WTC11 (cell line): ENCODE measurements around the gene ADAM8. TPM values are rescaled to one million over a fixed set of nuclear protein-coding genes. Genes with fewer than 3 reads are reported as not detected.

Source experiments
- ATAC-seq: fragments of 200-7000 bp; cut with Tn5 transposase; 2 replicates; pipeline ENCODE4 v1.10.0; 2021; ENCODE audit warnings: mild to moderate bottlenecking, moderate library complexity
- CTCF ChIA-PET: fragments of 300-600 bp; sonication (Branson Sonifier 250); formaldehyde crosslinking; loops from one replicate; lab custom pipeline; 2021; ENCODE audit warnings: antibody characterized with exemption; lab: Charles Lee
- POLR2A ChIA-PET: fragments of 350-600 bp; sonication (Branson Sonifier 250); formaldehyde crosslinking; loops from one replicate; lab custom pipeline; 2021; ENCODE audit warnings: antibody characterized with exemption; lab: Charles Lee
- DNase-seq: peaks from one replicate; pipeline ENCODE4 v3.0.0; 2021; ENCODE audit warnings: low spot score
- H3K27ac Mint-ChIP-seq: 2 replicates; pipeline ENCODE4 v1.8.0; 2021; ENCODE audit warnings: mixed read lengths
- H3K27me3 Mint-ChIP-seq: 2 replicates; pipeline ENCODE4 v1.8.0; 2021; ENCODE audit warnings: low read depth, mild to moderate bottlenecking, moderate library complexity, mixed read lengths
- H3K36me3 Mint-ChIP-seq: 2 replicates; pipeline ENCODE4 v1.8.0; 2021; ENCODE audit warnings: mixed read lengths
- H3K4me1 Mint-ChIP-seq: 2 replicates; pipeline ENCODE4 v1.8.0; 2022; ENCODE audit warnings: mixed read lengths
- H3K4me3 Mint-ChIP-seq: 2 replicates; pipeline ENCODE4 v1.8.0; 2021; ENCODE audit warnings: mild to moderate bottlenecking, moderate library complexity, mixed read lengths
- H3K9me3 Mint-ChIP-seq: 2 replicates; pipeline ENCODE4 v1.8.0; 2021; ENCODE audit warnings: mixed read lengths
- CREB1 ChIP-seq: sonication (generic); formaldehyde crosslinking; IDR thresholded peaks from 2 replicates; pipeline ENCODE4 v1.8.0; 2023; ENCODE audit warnings: mild to moderate bottlenecking, missing genetic modification reagents
- ETV6 ChIP-seq: sonication (generic); formaldehyde crosslinking; IDR thresholded peaks from 2 replicates; pipeline ENCODE4 v1.8.1; 2022; ENCODE audit warnings: mild to moderate bottlenecking, missing genetic modification reagents
- HMGA2 ChIP-seq: fragments of 250-450 bp; sonication (Bioruptor Pico); IDR thresholded peaks from 2 replicates; pipeline ENCODE4 v1.4.0; 2021; ENCODE audit warnings: mild to moderate bottlenecking, moderate library complexity
- JAZF1 ChIP-seq: fragments of 250-450 bp; sonication (Bioruptor Pico); IDR thresholded peaks from 2 replicates; pipeline ENCODE4 v1.9.0; 2021; ENCODE audit warnings: moderate library complexity, mild to moderate bottlenecking, inconsistent platforms
- JUN ChIP-seq: sonication (generic); formaldehyde crosslinking; IDR thresholded peaks from 2 replicates; pipeline ENCODE4 v1.8.0; 2023; ENCODE audit warnings: mild to moderate bottlenecking, missing genetic modification reagents
- NR2C2 ChIP-seq: sonication (generic); formaldehyde crosslinking; IDR thresholded peaks from 2 replicates; pipeline ENCODE4 v1.8.0; 2022; ENCODE audit warnings: mild to moderate bottlenecking, missing genetic modification reagents
- ZNF219 ChIP-seq: sonication (generic); formaldehyde crosslinking; IDR thresholded peaks from 2 replicates; pipeline ENCODE4 v1.8.0; 2023; ENCODE audit warnings: missing genetic modification reagents, mild to moderate bottlenecking, borderline replicate concordance
- ZNF416 ChIP-seq: fragments of 250-450 bp; sonication (Bioruptor Pico); IDR thresholded peaks from 2 replicates; pipeline ENCODE4 v1.9.0; 2021; ENCODE audit warnings: mild to moderate bottlenecking, inconsistent platforms
- total RNA-seq: library from RNA; stranded (reverse); gene quantifications from 3 replicates; pipeline ENCODE4 v1.2.3, GENCODE V29; 2021
- TF ChIP-seq, protein P1 (sequence below): sonication (generic); formaldehyde crosslinking; IDR thresholded peaks from 2 replicates; pipeline ENCODE4 v1.8.1; 2023; ENCODE audit warnings: mild to moderate bottlenecking, missing genetic modification reagents, moderate library complexity
- TF ChIP-seq, protein P2 (sequence below): sonication (generic); formaldehyde crosslinking; IDR thresholded peaks from 2 replicates; pipeline ENCODE4 v1.8.1; 2023; ENCODE audit warnings: mild to moderate bottlenecking, missing genetic modification reagents, borderline replicate concordance
- TF ChIP-seq, protein P3 (sequence below): sonication (generic); formaldehyde crosslinking; IDR thresholded peaks from 2 replicates; pipeline ENCODE4 v1.8.0; 2023; ENCODE audit warnings: mild to moderate bottlenecking, missing genetic modification reagents
- TF ChIP-seq, protein P4 (sequence below): sonication (generic); formaldehyde crosslinking; IDR thresholded peaks from 2 replicates; pipeline ENCODE4 v1.8.1; 2023; ENCODE audit warnings: mild to moderate bottlenecking, missing genetic modification reagents
- TF ChIP-seq, protein P5 (sequence below): sonication (generic); formaldehyde crosslinking; IDR thresholded peaks from 2 replicates; pipeline ENCODE4 v1.8.0; 2022; ENCODE audit warnings: missing genetic modification reagents
- TF ChIP-seq, protein P6 (sequence below): fragments of 250-450 bp; sonication (Bioruptor Pico); IDR thresholded peaks from 2 replicates; pipeline ENCODE4 v1.9.0; 2021; ENCODE audit warnings: mild to moderate bottlenecking
- TF ChIP-seq, protein P7 (sequence below): sonication (generic); formaldehyde crosslinking; IDR thresholded peaks from 2 replicates; pipeline ENCODE4 v1.8.1; 2023; ENCODE audit warnings: mild to moderate bottlenecking, missing genetic modification reagents
- TF ChIP-seq, protein P8 (sequence below): fragments of 250-450 bp; sonication (Bioruptor Pico); IDR thresholded peaks from 2 replicates; pipeline ENCODE4 v1.8.0; 2021; ENCODE audit warnings: mild to moderate bottlenecking

The ADAM8 gene
- total RNA-seq, 1 experiment from 2014 or later: 7.2 TPM

DNA sequence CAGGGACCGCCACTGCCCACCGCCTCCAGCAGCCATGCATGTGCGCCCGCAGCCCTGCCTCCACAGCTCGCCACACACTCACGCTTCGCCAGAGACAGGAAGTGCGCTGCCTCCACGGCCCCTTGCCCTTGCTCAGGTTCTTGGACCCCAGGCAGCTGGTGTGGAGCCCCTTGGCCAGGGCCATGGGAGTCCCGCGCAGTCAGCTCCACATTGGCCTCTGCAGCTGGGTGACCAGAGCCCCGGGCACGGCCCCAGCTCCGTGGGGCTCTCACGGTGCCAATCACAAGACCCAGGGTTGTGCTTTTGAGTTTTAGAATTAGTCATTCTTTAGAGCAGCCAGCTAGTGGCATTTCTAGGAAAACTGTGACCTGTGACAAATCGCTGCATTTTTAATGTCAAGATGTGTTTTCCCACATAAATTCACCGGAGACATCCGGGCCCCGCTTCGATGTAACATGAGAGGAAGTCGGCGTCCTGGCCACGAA lies 50.9 kb downstream of the ADAM8 start:
- Mint-ChIP-seq H3K36me3 (peaks cover 2% of the 10 kb centered on the region; the same call in 1 of the 2 replicates), H3K4me3 (no peak overlapping the region), H3K9me3 (no peaks in the 10 kb centered on the region), H3K27ac (peak overlapping the region; percentile 91), H3K27me3 (peaks cover 18% of the 10 kb centered on the region), H3K4me1 (peaks cover 34% of the 10 kb centered on the region)
- TF ChIP-seq ZNF416 (CRISPR knock-in tag) (no peak), HMGA2 (CRISPR knock-in tag) (no peak)
- TF ChIP-seq, protein P1, sequence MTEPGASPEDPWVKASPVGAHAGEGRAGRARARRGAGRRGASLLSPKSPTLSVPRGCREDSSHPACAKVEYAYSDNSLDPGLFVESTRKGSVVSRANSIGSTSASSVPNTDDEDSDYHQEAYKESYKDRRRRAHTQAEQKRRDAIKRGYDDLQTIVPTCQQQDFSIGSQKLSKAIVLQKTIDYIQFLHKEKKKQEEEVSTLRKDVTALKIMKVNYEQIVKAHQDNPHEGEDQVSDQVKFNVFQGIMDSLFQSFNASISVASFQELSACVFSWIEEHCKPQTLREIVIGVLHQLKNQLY (CRISPR knock-in tag): no peak
- TF ChIP-seq, protein P2, sequence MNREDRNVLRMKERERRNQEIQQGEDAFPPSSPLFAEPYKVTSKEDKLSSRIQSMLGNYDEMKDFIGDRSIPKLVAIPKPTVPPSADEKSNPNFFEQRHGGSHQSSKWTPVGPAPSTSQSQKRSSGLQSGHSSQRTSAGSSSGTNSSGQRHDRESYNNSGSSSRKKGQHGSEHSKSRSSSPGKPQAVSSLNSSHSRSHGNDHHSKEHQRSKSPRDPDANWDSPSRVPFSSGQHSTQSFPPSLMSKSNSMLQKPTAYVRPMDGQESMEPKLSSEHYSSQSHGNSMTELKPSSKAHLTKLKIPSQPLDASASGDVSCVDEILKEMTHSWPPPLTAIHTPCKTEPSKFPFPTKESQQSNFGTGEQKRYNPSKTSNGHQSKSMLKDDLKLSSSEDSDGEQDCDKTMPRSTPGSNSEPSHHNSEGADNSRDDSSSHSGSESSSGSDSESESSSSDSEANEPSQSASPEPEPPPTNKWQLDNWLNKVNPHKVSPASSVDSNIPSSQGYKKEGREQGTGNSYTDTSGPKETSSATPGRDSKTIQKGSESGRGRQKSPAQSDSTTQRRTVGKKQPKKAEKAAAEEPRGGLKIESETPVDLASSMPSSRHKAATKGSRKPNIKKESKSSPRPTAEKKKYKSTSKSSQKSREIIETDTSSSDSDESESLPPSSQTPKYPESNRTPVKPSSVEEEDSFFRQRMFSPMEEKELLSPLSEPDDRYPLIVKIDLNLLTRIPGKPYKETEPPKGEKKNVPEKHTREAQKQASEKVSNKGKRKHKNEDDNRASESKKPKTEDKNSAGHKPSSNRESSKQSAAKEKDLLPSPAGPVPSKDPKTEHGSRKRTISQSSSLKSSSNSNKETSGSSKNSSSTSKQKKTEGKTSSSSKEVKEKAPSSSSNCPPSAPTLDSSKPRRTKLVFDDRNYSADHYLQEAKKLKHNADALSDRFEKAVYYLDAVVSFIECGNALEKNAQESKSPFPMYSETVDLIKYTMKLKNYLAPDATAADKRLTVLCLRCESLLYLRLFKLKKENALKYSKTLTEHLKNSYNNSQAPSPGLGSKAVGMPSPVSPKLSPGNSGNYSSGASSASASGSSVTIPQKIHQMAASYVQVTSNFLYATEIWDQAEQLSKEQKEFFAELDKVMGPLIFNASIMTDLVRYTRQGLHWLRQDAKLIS: no peak
- no peak for DNase-seq
- ATAC-seq: no peak
- CTCF ChIA-PET: interaction anchor here (1.2 kb wide), 1 partner anchor 117 kb away, joined by 3 read pairs; no protein-coding TSS in a partner anchor
- POLR2A ChIA-PET: no interaction called here

DNA sequence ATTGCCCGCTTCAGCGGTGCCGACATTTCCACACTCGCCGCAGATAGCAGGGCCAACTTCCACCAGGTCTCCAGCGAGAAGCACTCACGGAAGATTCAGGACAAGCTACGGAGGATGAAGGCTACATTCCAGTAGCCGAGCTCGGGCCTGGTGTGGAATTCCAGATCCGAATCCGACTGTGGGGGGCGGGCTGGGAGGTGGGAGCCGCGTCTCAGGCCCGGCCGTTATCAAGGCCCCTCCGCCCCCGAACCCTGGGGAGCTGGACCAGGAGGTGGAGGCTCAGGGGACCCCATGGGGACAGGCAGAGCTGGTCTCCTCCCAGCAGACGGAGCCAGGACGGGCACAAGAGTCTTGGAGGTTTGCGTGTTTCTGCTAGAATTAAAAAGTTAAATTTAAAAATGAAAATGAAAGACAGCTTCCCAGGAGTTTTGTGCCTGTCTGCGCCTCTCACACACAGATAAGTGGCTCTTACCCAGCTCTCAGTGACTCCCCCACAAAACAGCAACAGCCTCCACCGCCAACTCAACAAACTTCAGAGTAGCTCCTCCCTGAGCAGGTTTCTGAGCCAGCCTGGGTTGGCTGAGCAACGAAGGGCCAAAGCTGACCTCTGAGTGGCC lies 51.8 kb downstream of the ADAM8 start:
- POLR2A ChIA-PET: no interaction called here
- CTCF ChIA-PET: interaction anchor here (1.1 kb wide), 1 partner anchor 22 kb away, joined by 3 read pairs; no protein-coding TSS in a partner anchor
- Mint-ChIP-seq H3K4me3 (no peak overlapping the region), H3K27me3 (peaks cover 18% of the 10 kb centered on the region), H3K4me1 (peaks cover 34% of the 10 kb centered on the region), H3K27ac (peak overlapping the region; percentile 68), H3K36me3 (peaks cover 2% of the 10 kb centered on the region; the same call in 1 of the 2 replicates), H3K9me3 (no peaks in the 10 kb centered on the region)
- ATAC-seq (no peak), DNase-seq (no peak)
- no peak for TF ChIP-seq ZNF416 (CRISPR knock-in tag)
- no peak for TF ChIP-seq JUN
- TF ChIP-seq, protein P3, sequence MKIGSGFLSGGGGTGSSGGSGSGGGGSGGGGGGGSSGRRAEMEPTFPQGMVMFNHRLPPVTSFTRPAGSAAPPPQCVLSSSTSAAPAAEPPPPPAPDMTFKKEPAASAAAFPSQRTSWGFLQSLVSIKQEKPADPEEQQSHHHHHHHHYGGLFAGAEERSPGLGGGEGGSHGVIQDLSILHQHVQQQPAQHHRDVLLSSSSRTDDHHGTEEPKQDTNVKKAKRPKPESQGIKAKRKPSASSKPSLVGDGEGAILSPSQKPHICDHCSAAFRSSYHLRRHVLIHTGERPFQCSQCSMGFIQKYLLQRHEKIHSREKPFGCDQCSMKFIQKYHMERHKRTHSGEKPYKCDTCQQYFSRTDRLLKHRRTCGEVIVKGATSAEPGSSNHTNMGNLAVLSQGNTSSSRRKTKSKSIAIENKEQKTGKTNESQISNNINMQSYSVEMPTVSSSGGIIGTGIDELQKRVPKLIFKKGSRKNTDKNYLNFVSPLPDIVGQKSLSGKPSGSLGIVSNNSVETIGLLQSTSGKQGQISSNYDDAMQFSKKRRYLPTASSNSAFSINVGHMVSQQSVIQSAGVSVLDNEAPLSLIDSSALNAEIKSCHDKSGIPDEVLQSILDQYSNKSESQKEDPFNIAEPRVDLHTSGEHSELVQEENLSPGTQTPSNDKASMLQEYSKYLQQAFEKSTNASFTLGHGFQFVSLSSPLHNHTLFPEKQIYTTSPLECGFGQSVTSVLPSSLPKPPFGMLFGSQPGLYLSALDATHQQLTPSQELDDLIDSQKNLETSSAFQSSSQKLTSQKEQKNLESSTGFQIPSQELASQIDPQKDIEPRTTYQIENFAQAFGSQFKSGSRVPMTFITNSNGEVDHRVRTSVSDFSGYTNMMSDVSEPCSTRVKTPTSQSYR (CRISPR knock-in tag): no peak
- no peak for TF ChIP-seq NR2C2 (CRISPR knock-in tag)
- no peak for TF ChIP-seq ZNF219
- TF ChIP-seq, protein P4, sequence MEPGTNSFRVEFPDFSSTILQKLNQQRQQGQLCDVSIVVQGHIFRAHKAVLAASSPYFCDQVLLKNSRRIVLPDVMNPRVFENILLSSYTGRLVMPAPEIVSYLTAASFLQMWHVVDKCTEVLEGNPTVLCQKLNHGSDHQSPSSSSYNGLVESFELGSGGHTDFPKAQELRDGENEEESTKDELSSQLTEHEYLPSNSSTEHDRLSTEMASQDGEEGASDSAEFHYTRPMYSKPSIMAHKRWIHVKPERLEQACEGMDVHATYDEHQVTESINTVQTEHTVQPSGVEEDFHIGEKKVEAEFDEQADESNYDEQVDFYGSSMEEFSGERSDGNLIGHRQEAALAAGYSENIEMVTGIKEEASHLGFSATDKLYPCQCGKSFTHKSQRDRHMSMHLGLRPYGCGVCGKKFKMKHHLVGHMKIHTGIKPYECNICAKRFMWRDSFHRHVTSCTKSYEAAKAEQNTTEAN (CRISPR knock-in tag): no peak
- TF ChIP-seq, protein P1 (CRISPR knock-in tag): no peak
- TF ChIP-seq, protein P5, sequence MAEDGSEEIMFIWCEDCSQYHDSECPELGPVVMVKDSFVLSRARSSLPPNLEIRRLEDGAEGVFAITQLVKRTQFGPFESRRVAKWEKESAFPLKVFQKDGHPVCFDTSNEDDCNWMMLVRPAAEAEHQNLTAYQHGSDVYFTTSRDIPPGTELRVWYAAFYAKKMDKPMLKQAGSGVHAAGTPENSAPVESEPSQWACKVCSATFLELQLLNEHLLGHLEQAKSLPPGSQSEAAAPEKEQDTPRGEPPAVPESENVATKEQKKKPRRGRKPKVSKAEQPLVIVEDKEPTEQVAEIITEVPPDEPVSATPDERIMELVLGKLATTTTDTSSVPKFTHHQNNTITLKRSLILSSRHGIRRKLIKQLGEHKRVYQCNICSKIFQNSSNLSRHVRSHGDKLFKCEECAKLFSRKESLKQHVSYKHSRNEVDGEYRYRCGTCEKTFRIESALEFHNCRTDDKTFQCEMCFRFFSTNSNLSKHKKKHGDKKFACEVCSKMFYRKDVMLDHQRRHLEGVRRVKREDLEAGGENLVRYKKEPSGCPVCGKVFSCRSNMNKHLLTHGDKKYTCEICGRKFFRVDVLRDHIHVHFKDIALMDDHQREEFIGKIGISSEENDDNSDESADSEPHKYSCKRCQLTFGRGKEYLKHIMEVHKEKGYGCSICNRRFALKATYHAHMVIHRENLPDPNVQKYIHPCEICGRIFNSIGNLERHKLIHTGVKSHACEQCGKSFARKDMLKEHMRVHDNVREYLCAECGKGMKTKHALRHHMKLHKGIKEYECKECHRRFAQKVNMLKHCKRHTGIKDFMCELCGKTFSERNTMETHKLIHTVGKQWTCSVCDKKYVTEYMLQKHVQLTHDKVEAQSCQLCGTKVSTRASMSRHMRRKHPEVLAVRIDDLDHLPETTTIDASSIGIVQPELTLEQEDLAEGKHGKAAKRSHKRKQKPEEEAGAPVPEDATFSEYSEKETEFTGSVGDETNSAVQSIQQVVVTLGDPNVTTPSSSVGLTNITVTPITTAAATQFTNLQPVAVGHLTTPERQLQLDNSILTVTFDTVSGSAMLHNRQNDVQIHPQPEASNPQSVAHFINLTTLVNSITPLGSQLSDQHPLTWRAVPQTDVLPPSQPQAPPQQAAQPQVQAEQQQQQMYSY (CRISPR knock-in tag): no peak
- TF ChIP-seq, protein P6, sequence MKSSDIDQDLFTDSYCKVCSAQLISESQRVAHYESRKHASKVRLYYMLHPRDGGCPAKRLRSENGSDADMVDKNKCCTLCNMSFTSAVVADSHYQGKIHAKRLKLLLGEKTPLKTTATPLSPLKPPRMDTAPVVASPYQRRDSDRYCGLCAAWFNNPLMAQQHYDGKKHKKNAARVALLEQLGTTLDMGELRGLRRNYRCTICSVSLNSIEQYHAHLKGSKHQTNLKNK (CRISPR knock-in tag): no peak
- TF ChIP-seq CREB1 (CRISPR knock-in tag): no peak
- TF ChIP-seq JAZF1 (CRISPR knock-in tag): no peak
- TF ChIP-seq ETV6 (CRISPR knock-in tag): no peak
- TF ChIP-seq, protein P7, sequence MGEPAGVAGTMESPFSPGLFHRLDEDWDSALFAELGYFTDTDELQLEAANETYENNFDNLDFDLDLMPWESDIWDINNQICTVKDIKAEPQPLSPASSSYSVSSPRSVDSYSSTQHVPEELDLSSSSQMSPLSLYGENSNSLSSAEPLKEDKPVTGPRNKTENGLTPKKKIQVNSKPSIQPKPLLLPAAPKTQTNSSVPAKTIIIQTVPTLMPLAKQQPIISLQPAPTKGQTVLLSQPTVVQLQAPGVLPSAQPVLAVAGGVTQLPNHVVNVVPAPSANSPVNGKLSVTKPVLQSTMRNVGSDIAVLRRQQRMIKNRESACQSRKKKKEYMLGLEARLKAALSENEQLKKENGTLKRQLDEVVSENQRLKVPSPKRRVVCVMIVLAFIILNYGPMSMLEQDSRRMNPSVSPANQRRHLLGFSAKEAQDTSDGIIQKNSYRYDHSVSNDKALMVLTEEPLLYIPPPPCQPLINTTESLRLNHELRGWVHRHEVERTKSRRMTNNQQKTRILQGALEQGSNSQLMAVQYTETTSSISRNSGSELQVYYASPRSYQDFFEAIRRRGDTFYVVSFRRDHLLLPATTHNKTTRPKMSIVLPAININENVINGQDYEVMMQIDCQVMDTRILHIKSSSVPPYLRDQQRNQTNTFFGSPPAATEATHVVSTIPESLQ (CRISPR knock-in tag): no peak
- TF ChIP-seq, protein P8, sequence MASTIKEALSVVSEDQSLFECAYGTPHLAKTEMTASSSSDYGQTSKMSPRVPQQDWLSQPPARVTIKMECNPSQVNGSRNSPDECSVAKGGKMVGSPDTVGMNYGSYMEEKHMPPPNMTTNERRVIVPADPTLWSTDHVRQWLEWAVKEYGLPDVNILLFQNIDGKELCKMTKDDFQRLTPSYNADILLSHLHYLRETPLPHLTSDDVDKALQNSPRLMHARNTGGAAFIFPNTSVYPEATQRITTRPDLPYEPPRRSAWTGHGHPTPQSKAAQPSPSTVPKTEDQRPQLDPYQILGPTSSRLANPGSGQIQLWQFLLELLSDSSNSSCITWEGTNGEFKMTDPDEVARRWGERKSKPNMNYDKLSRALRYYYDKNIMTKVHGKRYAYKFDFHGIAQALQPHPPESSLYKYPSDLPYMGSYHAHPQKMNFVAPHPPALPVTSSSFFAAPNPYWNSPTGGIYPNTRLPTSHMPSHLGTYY: no peak
